ENCODE measurements around the gene GJA3. TPM values are rescaled to one million over a fixed set of nuclear protein-coding genes. Genes with fewer than 3 reads are reported as not detected.

GJA3 gene
- total RNA-seq, 2 experiments from 2014 or later: not detected

GRCh38 chr13:20190076-20190475 is 29.2 kb upstream of the GJA3 start:
- Histone ChIP-seq H4K20me1 (ENCODE audit: insufficient read depth, low read length) (no peaks in the 10 kb centered on the region), H3K4me1 (ENCODE audit: insufficient read depth, low read length, poor library complexity, severe bottlenecking) (no peaks in the 10 kb centered on the region), H3K9me2 (ENCODE audit: insufficient read depth, low read length) (no peaks in the 10 kb centered on the region), H3K9me3 (ENCODE audit: low read length) (no peaks in the 10 kb centered on the region), H3K27ac (ENCODE audit: low read depth, low read length, poor library complexity, severe bottlenecking) (no peak overlapping the region), H3K4me3 (ENCODE audit: low read depth, low read length, poor library complexity, severe bottlenecking) (no peak overlapping the region), H3K4me2 (ENCODE audit: low read length) (no peak overlapping the region), H2AFZ (ENCODE audit: low read length) (no peak overlapping the region), H3K36me3 (ENCODE audit: insufficient read depth, low read length) (no peaks in the 10 kb centered on the region), H3K79me2 (ENCODE audit: insufficient read depth, low read depth, low read length) (no peaks in the 10 kb centered on the region)
- CTCF ChIA-PET (ENCODE audit: unreplicated experiment): no interaction called here
- no peak for TF ChIP-seq CTCF (conservative IDR thresholded peaks at IDR 0.05; ENCODE audit: low read length)
- TF ChIP-seq EZH2phosphoT487 (IDR thresholded peaks at IDR 0.05; ENCODE audit: borderline replicate concordance, low read depth, low read length): no peak
- POLR2A ChIA-PET: no interaction called here
- DNase-seq (ENCODE audit: low spot score): no peak
- BruUV-seq (replicated peaks): no TSS peak
- intact Hi-C loops (cut with micrococcal nuclease; ENCODE audit: unreplicated experiment): loop anchor here (10.0 kb wide), 1 partner anchor 735 kb away; no protein-coding TSS in a partner anchor

- ChIA-PET CTCF (ENCODE audit: unreplicated experiment) (no interaction called here), POLR2A (no interaction called here)
- no TSS peak for BruUV-seq (replicated peaks)
Measured at GRCh38 chr13:20188667-20189553, 28.1 kb upstream of the GJA3 start.

More at GRCh38 chr13:20188667-20189553, 28.1 kb upstream of the GJA3 start:
- Histone ChIP-seq H3K4me2 (ENCODE audit: low read length) (no peak overlapping the region), H3K9me3 (ENCODE audit: low read length) (no peaks in the 10 kb centered on the region), H3K4me3 (ENCODE audit: low read depth, low read length, poor library complexity, severe bottlenecking) (no peak overlapping the region), H3K79me2 (ENCODE audit: insufficient read depth, low read depth, low read length) (no peaks in the 10 kb centered on the region), H2AFZ (ENCODE audit: low read length) (no peak overlapping the region), H3K27ac (ENCODE audit: low read depth, low read length, poor library complexity, severe bottlenecking) (no peak overlapping the region), H3K4me1 (ENCODE audit: insufficient read depth, low read length, poor library complexity, severe bottlenecking) (no peaks in the 10 kb centered on the region), H3K9me2 (ENCODE audit: insufficient read depth, low read length) (no peaks in the 10 kb centered on the region), H4K20me1 (ENCODE audit: insufficient read depth, low read length) (no peaks in the 10 kb centered on the region), H3K36me3 (ENCODE audit: insufficient read depth, low read length) (no peaks in the 10 kb centered on the region)
- intact Hi-C loops (cut with micrococcal nuclease; ENCODE audit: unreplicated experiment): no loop called here
- peak; percentile 26; the same call in 1 of the 2 replicates for TF ChIP-seq CTCF (conservative IDR thresholded peaks at IDR 0.05; ENCODE audit: low read length)
- no peak for TF ChIP-seq EZH2phosphoT487 (IDR thresholded peaks at IDR 0.05; ENCODE audit: borderline replicate concordance, low read depth, low read length)
- peak; percentile 5 for DNase-seq (ENCODE audit: low spot score)
